ENCODE results near the gene CAPN7.

Gene CAPN7

DNA sequence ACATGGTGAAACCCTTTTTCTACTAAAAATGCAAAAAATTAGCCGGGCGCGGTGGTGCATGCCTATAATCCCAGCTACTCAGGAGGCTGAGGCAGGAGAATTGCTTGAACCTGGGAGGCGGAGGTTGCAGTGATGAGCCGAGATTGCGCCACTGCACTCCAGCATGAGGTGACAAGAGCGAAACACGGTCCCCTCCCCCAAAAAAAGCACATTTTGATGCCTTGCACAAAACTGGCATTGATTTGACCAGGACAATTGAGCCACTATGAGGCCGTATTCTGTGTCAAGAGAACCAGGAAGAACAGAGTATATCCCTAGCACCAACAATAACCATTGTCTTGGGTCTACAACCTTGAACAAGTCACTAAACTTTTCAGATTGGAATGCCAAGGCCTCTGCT lies 75.8 kb downstream of the CAPN7 start:
- no peak overlapping the region for H3K4me3 ChIP-seq (ENCODE audit: low read depth in 1 of 2, low read length in 2 of 2)
- TF ChIP-seq, protein P1, sequence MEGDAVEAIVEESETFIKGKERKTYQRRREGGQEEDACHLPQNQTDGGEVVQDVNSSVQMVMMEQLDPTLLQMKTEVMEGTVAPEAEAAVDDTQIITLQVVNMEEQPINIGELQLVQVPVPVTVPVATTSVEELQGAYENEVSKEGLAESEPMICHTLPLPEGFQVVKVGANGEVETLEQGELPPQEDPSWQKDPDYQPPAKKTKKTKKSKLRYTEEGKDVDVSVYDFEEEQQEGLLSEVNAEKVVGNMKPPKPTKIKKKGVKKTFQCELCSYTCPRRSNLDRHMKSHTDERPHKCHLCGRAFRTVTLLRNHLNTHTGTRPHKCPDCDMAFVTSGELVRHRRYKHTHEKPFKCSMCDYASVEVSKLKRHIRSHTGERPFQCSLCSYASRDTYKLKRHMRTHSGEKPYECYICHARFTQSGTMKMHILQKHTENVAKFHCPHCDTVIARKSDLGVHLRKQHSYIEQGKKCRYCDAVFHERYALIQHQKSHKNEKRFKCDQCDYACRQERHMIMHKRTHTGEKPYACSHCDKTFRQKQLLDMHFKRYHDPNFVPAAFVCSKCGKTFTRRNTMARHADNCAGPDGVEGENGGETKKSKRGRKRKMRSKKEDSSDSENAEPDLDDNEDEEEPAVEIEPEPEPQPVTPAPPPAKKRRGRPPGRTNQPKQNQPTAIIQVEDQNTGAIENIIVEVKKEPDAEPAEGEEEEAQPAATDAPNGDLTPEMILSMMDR (IDR thresholded peaks at IDR 0.05; ENCODE audit: borderline replicate concordance, extremely low read depth, low read length, poor library complexity, severe bottlenecking), result no peak
- TF ChIP-seq EZH2 (IDR thresholded peaks at IDR 0.05; ENCODE audit: borderline replicate concordance, low read depth, low read length, severe bottlenecking), result no peak
- ATAC-seq (ENCODE audit: insufficient read depth, low read depth) (no peak), DNase-seq (no peak)
- no peaks in the 10 kb centered on the region for H3K9me3 ChIP-seq (ENCODE audit: insufficient read depth, low read length, severe bottlenecking)
- H3K27me3 ChIP-seq (ENCODE audit: insufficient read depth, low read length, poor library complexity), result no peaks in the 10 kb centered on the region
- H3K4me2 ChIP-seq (ENCODE audit: insufficient read depth, low read length), result no peak overlapping the region
- H3K9ac ChIP-seq (ENCODE audit: low read depth, low read length), result no peak overlapping the region
- no peak overlapping the region for H2AFZ ChIP-seq (ENCODE audit: low read depth, low read length)
- no peaks in the 10 kb centered on the region for H4K20me1 ChIP-seq (ENCODE audit: insufficient read depth, low read length)
- 0 out of 2 replicates have a peak, but pooled peaks cover 3% of the 10 kb centered on the region for H3K36me3 ChIP-seq (ENCODE audit: insufficient read depth, low read length)
- H3K4me1 ChIP-seq (ENCODE audit: insufficient read depth, low read length), result peaks cover 54% of the 10 kb centered on the region
- H3K79me2 ChIP-seq (ENCODE audit: insufficient read depth, low read length), result peaks cover 62% of the 10 kb centered on the region
- H3K27ac ChIP-seq (ENCODE audit: low read length), result no peak overlapping the region

GRCh38 chr3:15283702-15284101 lies 77.7 kb downstream of the CAPN7 start:
- Histone ChIP-seq H3K36me3 (ENCODE audit: insufficient read depth, low read length) (0 out of 2 replicates have a peak, but pooled peaks cover 9% of the 10 kb centered on the region), H3K27ac (ENCODE audit: low read length) (no peak overlapping the region), H3K4me1 (ENCODE audit: insufficient read depth, low read length) (peaks cover 35% of the 10 kb centered on the region), H3K9ac (ENCODE audit: low read depth, low read length) (no peak overlapping the region), H3K79me2 (ENCODE audit: insufficient read depth, low read length) (peaks cover 62% of the 10 kb centered on the region), H3K4me3 (ENCODE audit: low read depth in 1 of 2, low read length in 2 of 2) (no peak overlapping the region), H2AFZ (ENCODE audit: low read depth, low read length) (no peak overlapping the region), H4K20me1 (ENCODE audit: insufficient read depth, low read length) (no peaks in the 10 kb centered on the region), H3K27me3 (ENCODE audit: insufficient read depth, low read length, poor library complexity) (no peaks in the 10 kb centered on the region), H3K9me3 (ENCODE audit: insufficient read depth, low read length, severe bottlenecking) (no peaks in the 10 kb centered on the region), H3K4me2 (ENCODE audit: insufficient read depth, low read length) (no peak overlapping the region)
- TF ChIP-seq EZH2 (IDR thresholded peaks at IDR 0.05; ENCODE audit: borderline replicate concordance, low read depth, low read length, severe bottlenecking), result no peak
- TF ChIP-seq, protein P1 (IDR thresholded peaks at IDR 0.05; ENCODE audit: borderline replicate concordance, extremely low read depth, low read length, poor library complexity, severe bottlenecking), result no peak
- ATAC-seq (ENCODE audit: insufficient read depth, low read depth) (no peak), DNase-seq (no peak)

DNA sequence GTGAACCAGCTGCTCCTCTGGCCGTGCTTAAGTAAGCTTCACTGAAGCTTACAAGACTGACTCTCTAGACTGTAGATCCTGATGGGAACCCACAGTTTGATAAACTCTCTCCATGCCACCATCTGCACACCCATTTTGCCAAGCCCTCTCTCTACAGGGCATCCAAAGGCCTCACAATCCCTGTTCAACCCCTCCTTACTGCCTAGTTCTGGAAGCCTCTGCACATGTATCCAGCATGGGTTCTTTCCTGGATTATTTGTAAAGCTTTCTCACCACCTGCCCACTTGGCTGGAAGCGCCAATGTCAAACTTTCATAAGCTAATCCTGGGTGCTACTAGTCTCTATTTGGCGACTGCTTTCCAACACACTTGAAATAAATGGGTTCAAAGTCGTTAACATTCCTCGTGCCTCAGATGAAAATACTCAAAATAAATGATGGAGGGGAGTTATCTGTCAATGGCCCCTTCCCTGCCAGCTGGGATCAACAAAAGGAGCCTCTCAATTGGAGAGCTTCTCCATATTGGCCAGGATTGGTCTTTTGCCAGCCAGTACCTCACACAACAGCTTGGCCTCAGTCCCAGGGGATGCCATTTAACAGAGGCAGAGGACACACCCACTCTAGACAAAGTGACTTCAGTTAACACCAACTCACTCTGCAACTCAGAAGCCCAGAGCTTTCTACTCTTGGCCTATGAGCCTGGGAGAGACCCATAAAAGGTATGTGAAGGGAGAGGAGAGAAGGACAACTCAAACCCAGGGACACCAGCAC lies 78.3 kb downstream of the CAPN7 start:
- H2AFZ ChIP-seq (ENCODE audit: low read depth, low read length), result no peak overlapping the region
- no peak overlapping the region for H3K27ac ChIP-seq (ENCODE audit: low read length)
- 0 out of 2 replicates have a peak, but pooled peaks cover 9% of the 10 kb centered on the region for H3K36me3 ChIP-seq (ENCODE audit: insufficient read depth, low read length)
- H3K27me3 ChIP-seq (ENCODE audit: insufficient read depth, low read length, poor library complexity), result no peaks in the 10 kb centered on the region
- no peak for ATAC-seq (ENCODE audit: insufficient read depth, low read depth)
- peaks cover 68% of the 10 kb centered on the region for H3K79me2 ChIP-seq (ENCODE audit: insufficient read depth, low read length)
- TF ChIP-seq EZH2 (IDR thresholded peaks at IDR 0.05; ENCODE audit: borderline replicate concordance, low read depth, low read length, severe bottlenecking), result no peak
- TF ChIP-seq, protein P1 (IDR thresholded peaks at IDR 0.05; ENCODE audit: borderline replicate concordance, extremely low read depth, low read length, poor library complexity, severe bottlenecking), result no peak
- H3K9ac ChIP-seq (ENCODE audit: low read depth, low read length), result no peak overlapping the region
- H4K20me1 ChIP-seq (ENCODE audit: insufficient read depth, low read length), result no peaks in the 10 kb centered on the region
- H3K4me2 ChIP-seq (ENCODE audit: insufficient read depth, low read length), result no peak overlapping the region
- no peak overlapping the region for H3K4me3 ChIP-seq (ENCODE audit: low read depth in 1 of 2, low read length in 2 of 2)
- peaks cover 29% of the 10 kb centered on the region for H3K4me1 ChIP-seq (ENCODE audit: insufficient read depth, low read length)
- H3K9me3 ChIP-seq (ENCODE audit: insufficient read depth, low read length, severe bottlenecking), result no peaks in the 10 kb centered on the region
- DNase-seq, result no peak

All from DND-41 (cell line).